ENCODE results near the gene PALMD. TPM values are rescaled to one million over a fixed set of nuclear protein-coding genes. Genes with fewer than 3 reads are reported as not detected.

PALMD gene
- total RNA-seq, 3 donors from 2014 or later (not counting 1 experiment from before 2014, with no cell fraction given) = not detected

DNA sequence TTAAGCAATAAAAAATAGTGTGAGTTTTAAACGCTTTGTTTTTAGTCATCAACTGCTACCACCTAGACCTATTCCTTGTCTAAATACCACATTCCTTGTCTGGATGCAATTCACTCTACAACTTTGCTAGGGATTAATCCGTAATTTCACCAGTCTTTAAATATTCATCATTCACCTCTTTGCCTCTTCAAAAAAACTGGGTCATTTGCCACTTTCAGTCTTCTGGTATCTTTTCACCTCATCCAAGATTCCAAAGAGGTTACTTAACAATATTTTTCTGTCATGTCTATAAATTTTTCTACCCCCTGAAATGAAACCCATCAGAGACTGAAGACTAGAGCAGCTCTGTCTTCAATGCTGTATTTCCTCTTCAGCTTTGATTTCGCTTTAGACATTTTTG, 9.5 kb downstream of the PALMD start:
- Mint-ChIP-seq H3K4me1 (no peaks in the 10 kb centered on the region), H3K27me3 (ENCODE audit: low read depth in 2 of 2) (peaks cover 4 to 8% of the 10 kb centered on the region in 2 donors), H3K36me3 (no peaks in the 10 kb centered on the region), H3K27ac (no peak overlapping the region), H3K9me3 (no peaks in the 10 kb centered on the region), H3K4me3 (no peak overlapping the region)
- no peak overlapping the region for H3K27ac ChIP-seq (ENCODE audit: low read length)
- no peaks in the 10 kb centered on the region for H3K27me3 ChIP-seq (ENCODE audit: control insufficient read depth, insufficient read depth, low read length)
- intact Hi-C loops (cut with micrococcal nuclease) = no loop called here
- no peaks in the 10 kb centered on the region for H3K9me3 ChIP-seq (ENCODE audit: control insufficient read depth, insufficient read depth, low read length)
- no peak for DNase-seq
- no peak overlapping the region for H3K4me3 ChIP-seq (ENCODE audit: low read length)
- WGBS (ENCODE audit: insufficient coverage) = 91% methylated on average over 3 of the region's 3 CpGs
- TF ChIP-seq, protein P1, sequence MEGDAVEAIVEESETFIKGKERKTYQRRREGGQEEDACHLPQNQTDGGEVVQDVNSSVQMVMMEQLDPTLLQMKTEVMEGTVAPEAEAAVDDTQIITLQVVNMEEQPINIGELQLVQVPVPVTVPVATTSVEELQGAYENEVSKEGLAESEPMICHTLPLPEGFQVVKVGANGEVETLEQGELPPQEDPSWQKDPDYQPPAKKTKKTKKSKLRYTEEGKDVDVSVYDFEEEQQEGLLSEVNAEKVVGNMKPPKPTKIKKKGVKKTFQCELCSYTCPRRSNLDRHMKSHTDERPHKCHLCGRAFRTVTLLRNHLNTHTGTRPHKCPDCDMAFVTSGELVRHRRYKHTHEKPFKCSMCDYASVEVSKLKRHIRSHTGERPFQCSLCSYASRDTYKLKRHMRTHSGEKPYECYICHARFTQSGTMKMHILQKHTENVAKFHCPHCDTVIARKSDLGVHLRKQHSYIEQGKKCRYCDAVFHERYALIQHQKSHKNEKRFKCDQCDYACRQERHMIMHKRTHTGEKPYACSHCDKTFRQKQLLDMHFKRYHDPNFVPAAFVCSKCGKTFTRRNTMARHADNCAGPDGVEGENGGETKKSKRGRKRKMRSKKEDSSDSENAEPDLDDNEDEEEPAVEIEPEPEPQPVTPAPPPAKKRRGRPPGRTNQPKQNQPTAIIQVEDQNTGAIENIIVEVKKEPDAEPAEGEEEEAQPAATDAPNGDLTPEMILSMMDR (IDR thresholded peaks at IDR 0.05) = no peak
- no peaks in the 10 kb centered on the region for H3K36me3 ChIP-seq (ENCODE audit: control insufficient read depth, insufficient read depth, low read length)
- no peaks in the 10 kb centered on the region for H3K4me1 ChIP-seq (ENCODE audit: control insufficient read depth, insufficient read depth, low read length)
- no peak for ATAC-seq

- H3K4me1 Mint-ChIP-seq = no peaks in the 10 kb centered on the region
- H3K36me3 Mint-ChIP-seq = no peaks in the 10 kb centered on the region
- H3K4me3 Mint-ChIP-seq = no peak overlapping the region
- ATAC-seq (no peak), DNase-seq (no peak)
- no peak overlapping the region for H3K27ac ChIP-seq (ENCODE audit: low read length)
- H3K27ac Mint-ChIP-seq = no peak overlapping the region
- H3K4me3 ChIP-seq (ENCODE audit: low read length) = no peak overlapping the region
- no peaks in the 10 kb centered on the region for H3K27me3 ChIP-seq (ENCODE audit: control insufficient read depth, insufficient read depth, low read length)
- H3K9me3 ChIP-seq (ENCODE audit: control insufficient read depth, insufficient read depth, low read length) = no peaks in the 10 kb centered on the region
- H3K36me3 ChIP-seq (ENCODE audit: control insufficient read depth, insufficient read depth, low read length) = no peaks in the 10 kb centered on the region
- peaks cover 4 to 6% of the 10 kb centered on the region in 2 donors for H3K27me3 Mint-ChIP-seq (ENCODE audit: low read depth in 2 of 2)
- TF ChIP-seq, protein P1 (IDR thresholded peaks at IDR 0.05) = no peak
- intact Hi-C loops (cut with micrococcal nuclease) = no loop called here
- H3K9me3 Mint-ChIP-seq = no peaks in the 10 kb centered on the region
- H3K4me1 ChIP-seq (ENCODE audit: control insufficient read depth, insufficient read depth, low read length) = no peaks in the 10 kb centered on the region
- 80% methylated on average over 3 of the region's 3 CpGs for WGBS (ENCODE audit: insufficient coverage)
Observed at GRCh38 chr1:99656701-99657100, 10.8 kb downstream of the PALMD start.

DNA sequence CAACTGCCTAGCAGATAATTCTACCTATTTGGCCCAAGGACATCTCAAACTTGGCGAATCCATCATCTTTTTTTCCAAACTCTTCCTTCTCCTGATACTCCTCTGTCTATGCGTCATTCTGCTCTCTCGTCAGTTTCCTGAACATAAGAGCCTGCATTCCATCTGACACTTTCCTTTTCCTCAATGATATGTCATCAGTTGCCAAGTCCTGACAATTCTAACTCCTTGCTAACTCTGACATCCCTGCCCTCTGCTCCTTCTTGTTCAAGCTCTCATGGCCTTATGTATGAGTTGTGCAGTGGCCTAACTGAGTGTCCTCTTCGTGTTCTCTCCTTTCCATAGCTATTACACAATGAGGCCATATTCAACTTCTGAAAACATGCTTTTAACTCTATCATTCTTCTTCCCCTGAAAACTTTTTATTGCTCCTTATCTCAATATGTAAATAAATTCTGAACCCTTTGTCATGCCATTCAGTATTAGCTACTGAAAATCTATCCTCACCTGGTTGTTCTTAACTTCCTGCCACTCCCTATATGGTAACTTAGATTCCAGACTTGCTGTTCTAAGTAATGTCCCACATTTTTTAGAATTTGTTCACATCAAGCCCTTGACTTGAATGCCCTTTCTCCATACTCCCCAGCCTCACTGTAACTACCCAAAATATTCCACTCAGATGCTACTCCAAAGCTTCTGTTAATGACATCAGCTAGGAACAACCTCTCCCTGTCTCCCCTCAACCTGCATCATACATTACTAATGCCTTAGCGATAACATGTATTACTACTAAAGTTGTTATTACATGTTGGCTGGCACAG, 11.5 kb downstream of the PALMD start:
- TF ChIP-seq, protein P1 (IDR thresholded peaks at IDR 0.05) = no peak
- no peak for DNase-seq
- H3K4me3 Mint-ChIP-seq = no peak overlapping the region
- peaks cover 4 to 6% of the 10 kb centered on the region in 2 donors for H3K27me3 Mint-ChIP-seq (ENCODE audit: low read depth in 2 of 2)
- Histone ChIP-seq H3K4me1 (ENCODE audit: control insufficient read depth, insufficient read depth, low read length) (no peaks in the 10 kb centered on the region), H3K4me3 (ENCODE audit: low read length) (no peak overlapping the region), H3K36me3 (ENCODE audit: control insufficient read depth, insufficient read depth, low read length) (no peaks in the 10 kb centered on the region), H3K27me3 (ENCODE audit: control insufficient read depth, insufficient read depth, low read length) (no peaks in the 10 kb centered on the region), H3K9me3 (ENCODE audit: control insufficient read depth, insufficient read depth, low read length) (no peaks in the 10 kb centered on the region), H3K27ac (ENCODE audit: low read length) (no peak overlapping the region)
- H3K4me1 Mint-ChIP-seq = no peaks in the 10 kb centered on the region
- intact Hi-C loops (cut with micrococcal nuclease) = no loop called here
- H3K36me3 Mint-ChIP-seq = no peaks in the 10 kb centered on the region
- WGBS (ENCODE audit: insufficient coverage) = 90% methylated on average over 5 of the region's 5 CpGs
- no peak overlapping the region for H3K27ac Mint-ChIP-seq
- no peak for ATAC-seq
- no peaks in the 10 kb centered on the region for H3K9me3 Mint-ChIP-seq

GRCh38 chr1:99658031-99658290, 12.0 kb downstream of the PALMD start:
- no peaks in the 10 kb centered on the region for H3K27me3 ChIP-seq (ENCODE audit: control insufficient read depth, insufficient read depth, low read length)
- no peaks in the 10 kb centered on the region for H3K4me1 ChIP-seq (ENCODE audit: control insufficient read depth, insufficient read depth, low read length)
- H3K9me3 ChIP-seq (ENCODE audit: control insufficient read depth, insufficient read depth, low read length) = no peaks in the 10 kb centered on the region
- intact Hi-C loops (cut with micrococcal nuclease) = no loop called here
- no peaks in the 10 kb centered on the region for H3K36me3 ChIP-seq (ENCODE audit: control insufficient read depth, insufficient read depth, low read length)
- Mint-ChIP-seq H3K27me3 (ENCODE audit: low read depth in 2 of 2) (peaks cover 4 to 6% of the 10 kb centered on the region in 2 donors), H3K9me3 (no peaks in the 10 kb centered on the region), H3K4me1 (no peaks in the 10 kb centered on the region), H3K27ac (no peak overlapping the region), H3K4me3 (no peak overlapping the region), H3K36me3 (no peaks in the 10 kb centered on the region)
- no peak for DNase-seq
- TF ChIP-seq, protein P1 (IDR thresholded peaks at IDR 0.05) = no peak
- 93% methylated on average over 2 of the region's 3 CpGs for WGBS (ENCODE audit: insufficient coverage)
- ATAC-seq = no peak
- H3K4me3 ChIP-seq (ENCODE audit: low read length) = no peak overlapping the region
- H3K27ac ChIP-seq (ENCODE audit: low read length) = no peak overlapping the region
